ENCODE results near the gene NINJ2.
"Not testable (repeated sequence)": the region's sequence is repeated elsewhere in the genome, so short reads cannot be mapped to it uniquely, and the experiment has no call there.

The NINJ2 gene

DNA sequence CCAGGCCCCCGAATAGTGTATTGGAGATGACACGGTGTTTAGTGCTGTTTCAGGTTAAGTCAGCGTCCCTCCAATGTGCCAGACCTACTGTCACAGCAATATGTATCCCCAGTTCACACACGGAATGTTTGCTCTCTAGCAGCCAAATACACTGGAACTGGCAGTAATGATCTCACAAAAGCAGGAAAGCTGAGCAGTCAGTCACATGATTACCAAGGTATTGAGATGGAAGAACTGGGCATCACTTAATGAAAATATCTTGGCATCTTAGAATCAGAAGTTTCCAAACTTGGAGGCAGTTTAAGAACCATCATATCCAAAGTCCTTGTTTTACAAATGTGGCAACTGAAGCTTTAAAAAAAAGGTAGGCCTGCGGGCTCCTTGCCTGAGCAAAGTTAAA, 23.3 kb downstream of the NINJ2 start:
- DNase-seq: no peak

DNA sequence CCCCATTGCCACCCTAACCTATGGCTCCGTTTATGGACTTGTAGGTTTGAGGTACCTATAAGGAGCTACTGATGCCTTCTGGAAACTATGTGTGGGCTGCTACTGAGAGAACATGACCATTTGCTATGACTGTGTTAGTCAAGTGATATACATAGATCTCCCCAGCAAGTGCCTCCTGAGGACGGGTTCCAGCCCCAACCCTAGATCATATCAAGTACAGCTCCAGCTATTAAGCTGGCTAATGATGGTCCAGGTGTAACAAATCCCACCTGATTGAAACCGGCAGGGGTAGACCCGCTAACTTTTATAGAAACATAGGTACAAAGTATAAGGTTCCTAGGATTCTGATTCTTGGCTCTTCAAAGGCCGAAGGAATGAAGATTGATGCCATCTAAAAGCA, 23.7 kb downstream of the NINJ2 start:
- DNase-seq: no peak

DNA sequence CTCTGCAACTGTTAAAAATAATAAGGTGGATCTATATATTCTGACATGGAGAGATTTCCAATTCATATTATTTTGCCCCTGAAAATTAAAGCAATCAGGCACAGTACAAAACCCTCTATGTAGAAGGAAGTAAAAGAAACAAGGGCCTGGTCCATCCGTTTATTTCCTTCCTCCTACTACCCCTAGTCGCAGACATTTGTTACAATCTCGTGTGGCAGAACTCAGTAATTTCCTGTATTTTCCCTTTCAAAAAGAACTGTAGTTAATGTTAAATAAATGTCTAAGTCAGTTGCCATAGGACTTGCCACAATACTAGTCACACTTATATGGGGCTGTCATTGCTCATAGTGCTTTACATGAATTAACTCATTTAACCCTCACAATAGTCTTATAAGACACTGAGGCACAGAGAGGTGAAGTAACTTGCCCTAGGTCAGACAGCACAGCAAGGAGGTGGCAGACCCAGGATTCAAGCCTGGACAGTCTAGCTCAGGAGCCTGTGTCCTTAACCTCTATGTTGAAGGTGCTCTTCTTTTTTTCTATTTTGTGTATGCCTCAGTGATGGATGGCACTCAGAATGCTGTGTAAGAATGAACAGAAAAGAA, 24.2 kb downstream of the NINJ2 start:
- DNase-seq: no peak

DNA sequence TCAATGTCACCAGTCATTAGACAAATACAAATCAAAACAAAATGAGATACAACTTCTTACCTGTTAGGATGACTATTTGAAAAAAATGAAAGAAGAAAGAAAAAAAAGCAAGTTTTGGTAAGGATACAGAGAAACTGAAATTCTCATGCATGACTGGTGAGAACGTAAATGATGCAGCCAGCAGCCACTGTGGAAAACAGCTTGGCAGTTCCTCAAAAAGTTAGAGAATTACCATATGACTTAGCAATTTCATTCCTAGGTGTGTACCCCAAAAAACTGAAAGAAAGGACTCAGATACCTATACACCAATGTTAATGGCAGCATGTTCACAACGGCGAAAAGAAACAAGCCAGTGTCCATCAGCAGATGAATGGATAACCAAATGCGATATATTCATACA, 26.6 kb downstream of the NINJ2 start:
- DNase-seq: no peak

DNA sequence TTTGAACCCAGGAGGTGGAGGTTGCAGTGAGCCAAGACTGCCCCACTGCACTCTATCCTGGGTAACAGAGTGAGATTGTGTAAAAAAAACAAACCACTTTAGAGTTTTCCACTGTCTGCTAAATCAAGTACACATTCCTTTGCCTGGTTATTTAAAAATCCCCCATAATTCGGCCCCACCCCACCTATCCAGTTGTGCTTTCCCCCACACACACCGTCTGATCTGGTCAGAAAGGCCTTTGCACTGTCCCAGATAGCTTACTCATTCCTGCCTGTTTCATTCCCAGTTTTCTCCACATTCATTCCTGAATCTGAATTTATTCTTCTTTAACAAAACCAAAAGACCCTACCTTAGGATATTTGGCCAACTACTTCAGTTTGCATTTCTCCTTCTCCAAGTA, 29.5 kb downstream of the NINJ2 start:
- DNase-seq: no peak

DNA sequence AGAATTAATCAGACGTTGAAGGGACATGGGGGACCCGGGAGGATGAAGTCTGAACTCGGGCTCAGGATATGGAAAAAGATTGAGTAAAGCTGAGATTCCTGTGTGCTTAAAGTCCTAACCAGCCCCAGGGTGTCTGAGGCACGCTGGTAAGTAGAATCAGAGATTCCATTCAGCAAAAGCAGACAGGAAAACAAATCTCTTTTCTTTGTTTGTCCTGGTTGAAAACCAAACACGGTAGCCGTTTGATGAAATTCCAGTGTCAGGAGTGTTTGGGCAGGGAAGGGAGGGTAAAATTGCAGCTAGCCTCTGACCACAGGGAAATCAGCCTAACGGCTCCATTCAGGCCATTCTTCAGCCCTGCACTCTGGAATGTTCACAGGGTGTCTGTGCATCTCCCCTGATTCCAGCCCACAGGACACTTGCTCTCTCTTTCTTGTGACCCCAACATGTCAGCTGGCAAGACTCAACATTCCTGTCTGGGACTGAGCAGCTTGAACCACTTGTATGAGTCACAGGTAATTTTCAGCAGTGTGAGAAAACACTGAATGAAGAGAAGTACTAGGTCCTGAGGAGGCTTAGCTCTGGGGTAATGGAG, 31.0 kb downstream of the NINJ2 start:
- DNase-seq: no peak

DNA sequence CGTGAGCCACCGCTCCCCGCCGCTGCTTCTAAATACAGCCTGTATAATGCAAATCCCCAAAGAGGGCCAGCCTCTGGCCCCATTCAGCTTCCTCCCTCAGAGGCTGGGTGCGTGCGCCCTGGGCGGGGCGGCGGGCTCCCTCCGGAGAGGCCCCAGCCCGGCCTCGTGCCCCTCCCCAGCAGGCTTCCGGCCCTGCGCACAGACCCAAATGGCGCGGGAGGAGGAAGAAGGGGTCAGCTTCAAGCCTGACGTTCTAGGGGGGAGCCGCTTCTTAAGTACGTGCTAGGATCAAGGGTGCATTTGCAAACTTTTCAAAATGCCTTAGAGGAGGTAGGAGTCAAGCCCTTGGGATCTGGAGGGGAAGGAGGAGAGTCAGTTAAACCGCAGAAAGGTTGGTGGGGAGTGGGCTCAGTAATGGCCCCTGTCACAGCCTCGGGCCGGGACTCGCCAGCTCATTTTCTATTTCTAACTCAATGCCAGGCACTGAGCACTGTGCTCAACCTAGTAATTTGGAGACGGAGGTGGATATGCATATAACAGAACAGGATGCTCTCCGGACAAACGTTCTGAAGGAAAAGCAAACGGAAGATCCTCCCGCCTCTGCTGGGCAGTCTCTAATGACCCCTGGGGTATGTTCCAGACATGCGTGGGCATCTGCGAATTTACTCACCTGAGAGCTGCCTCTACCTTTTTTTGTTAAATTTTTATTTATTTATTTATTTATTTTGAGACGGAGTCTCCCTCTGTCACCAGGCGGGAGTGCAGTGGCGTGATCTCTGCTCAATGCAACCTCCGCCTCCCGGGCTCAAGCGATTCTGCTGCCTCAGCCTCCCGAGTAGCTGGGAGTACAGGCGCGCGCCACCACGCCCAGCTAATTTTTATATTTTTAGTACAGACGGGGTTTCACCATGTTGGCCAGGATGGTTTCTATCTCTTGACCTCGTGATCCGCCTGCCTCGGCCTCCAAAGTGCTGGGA, 32.3 kb downstream of the NINJ2 start:
- DNase-seq: peak; percentile 46

DNA sequence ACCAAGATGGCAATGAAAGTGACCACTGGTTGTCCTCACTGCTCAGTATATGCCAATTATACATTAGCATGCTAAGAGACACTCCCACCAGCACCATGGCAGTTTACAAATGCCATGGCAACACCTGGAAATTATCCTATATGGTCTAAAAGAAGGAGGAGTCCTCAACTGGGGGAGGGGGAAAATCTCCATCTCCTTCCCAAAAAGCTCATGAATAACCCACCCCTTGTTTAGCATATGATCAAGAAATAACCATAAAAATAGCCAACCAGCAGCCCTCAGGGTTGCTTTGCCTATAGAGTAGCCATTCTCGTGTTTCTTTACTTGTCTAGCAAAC, 34.5 kb downstream of the NINJ2 start:
- DNase-seq: not testable (repeated sequence)

DNA sequence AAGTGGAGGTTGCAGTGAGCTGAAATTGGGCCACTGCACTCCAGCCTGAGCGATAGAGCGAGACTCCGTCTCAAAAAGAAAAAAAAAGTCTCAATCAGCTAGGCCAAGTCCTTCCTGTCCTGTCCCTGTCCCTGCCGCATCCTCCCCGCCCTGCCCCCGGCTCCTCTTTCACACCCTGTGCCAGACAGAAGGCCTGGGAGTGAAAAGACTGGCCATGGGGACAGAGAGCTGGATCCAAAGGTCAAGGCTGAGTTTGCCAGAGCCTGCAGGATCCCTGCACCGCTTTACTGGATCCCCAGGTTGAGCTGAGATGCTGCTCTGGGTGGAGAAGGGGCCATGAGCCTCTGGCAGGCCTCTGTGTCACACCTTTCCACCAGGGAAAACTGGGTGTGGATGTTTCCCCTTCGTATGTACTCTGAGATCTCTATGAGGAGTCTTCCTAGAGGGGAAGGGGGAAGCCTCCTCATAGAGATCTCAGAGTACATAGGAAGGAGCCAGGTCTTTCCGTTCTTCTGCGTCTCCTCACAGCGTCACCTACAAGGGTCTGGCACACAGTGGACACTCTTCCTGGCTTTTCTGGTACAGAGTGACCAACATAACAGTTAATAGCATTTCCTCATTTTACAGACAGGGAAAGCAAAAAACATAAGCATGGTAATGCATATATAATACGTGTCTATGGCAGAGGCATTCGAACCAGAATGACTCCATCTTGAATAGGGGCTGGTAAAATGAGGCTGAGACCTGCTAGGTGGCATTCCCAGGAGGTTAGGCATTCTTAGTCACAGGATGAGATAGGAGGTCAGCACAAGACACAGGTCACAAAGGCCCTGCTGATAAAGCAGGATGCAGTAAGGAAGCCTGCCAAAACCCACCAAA, 35.1 kb downstream of the NINJ2 start:
- no peak for DNase-seq

DNA sequence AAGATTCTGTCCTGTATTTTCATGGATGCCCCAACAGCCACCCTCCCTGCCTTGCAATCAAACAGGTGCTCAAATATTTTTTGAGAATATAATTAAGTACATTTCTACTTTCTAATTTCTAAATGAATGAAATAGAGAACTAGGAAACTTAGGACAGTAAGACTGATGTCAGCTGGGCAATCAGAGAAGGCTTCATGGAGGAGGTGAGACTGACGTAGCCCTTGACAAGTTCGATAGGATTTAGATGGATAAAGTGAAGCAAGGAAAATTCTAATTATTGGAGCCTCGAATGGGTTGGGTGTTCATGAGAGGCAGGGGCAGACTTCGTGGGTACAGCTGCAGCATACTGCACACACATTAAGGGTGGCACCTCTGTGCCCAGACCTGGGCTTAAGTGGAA, 36.0 kb downstream of the NINJ2 start:
- no peak for DNase-seq

DNA sequence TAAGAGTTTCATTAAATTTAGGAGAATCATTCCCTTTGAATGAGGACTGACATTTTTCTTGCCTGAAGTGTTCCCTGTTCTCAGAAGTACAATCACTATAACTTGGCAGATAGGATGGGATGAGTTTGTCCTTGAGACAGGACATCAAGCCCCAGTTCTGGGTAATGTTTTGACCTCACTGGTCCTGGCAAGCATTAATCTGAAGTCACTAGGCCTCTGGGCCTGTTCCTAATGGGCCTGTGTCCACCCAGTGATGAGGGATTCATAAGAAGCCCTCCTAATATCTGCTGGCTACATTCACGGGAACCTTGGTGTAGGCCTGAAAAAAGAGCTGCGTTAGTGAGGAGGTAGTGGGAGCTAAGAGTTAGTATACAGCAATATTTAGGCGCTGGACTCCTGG, 37.2 kb downstream of the NINJ2 start:
- no peak for DNase-seq

DNA sequence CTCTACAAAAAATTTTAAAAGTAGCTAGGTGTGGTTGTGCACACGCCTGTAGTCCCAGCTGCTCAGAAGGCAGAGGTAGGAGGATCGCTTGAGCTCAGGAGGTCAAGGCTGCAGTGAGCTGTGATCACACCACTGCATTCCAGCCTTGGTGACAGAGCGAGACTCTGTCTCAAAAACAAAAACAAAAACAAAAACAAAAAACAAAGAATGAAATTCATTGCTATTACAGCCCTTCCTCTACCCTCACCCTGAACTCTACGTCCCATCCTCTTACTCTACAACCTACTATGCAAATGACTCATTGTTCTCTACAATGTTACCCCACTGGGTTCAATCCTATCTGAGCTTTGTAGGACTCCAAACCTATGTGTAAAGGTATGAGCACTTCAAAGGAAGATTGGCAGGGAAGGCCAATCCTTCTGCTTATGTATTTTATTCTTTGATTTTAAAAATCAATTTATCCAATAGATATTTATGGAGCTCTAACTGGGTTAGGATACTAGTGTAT, 39.3 kb downstream of the NINJ2 start:
- DNase-seq: no peak

DNA sequence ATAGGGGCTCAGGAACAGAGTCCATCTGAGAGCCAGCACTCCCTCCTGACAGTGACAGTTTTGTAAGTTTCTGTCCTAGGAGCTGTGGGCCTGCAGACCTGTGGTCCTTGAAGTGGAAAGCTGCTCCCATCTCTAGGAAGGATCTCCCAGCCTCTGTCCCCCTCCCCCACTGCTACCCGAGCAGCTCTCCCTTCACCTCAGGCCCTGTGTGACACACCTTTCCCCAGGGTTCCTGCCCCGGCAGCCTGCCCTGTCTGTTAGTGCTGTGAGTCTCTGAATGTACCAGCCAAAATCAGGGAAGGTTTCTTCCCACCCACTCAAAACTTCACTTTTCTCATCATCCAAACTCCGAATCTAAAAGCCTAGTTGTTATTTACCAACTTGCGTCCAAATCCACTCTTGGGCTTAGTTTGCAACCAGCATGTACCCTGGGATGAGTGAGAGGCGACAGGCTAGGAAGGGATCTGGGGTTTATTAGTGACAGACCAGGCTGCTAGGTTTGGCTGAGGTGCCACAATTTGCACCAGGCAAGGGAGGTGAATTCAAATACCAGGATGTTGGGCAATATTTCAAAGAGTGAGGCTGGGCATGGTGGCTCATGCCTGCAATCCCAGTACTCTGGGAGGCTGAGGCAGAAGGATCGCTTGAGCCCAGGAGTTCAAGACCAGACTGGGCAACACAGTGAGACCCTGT, 39.9 kb downstream of the NINJ2 start:
- no peak for DNase-seq

DNA sequence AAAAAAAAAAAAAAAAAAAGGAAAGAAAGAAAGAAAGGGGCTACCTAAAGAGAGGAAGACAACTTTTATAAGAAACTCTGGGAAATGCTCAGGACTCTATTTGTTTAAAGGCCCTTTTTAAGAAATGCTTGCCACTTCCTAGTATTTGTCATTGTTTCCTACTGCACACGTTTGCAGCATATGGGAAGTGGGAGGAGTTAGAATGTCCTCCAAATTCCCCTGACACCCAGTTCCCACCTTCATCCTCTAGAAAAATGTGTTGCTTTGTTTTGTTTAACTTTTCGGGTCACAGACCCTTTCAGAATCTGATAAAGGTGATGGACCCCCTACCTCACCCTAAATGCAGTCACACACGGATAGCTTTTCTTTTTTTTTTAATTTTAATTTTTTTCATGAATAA, 40.8 kb downstream of the NINJ2 start:
- no peak for DNase-seq

DNA sequence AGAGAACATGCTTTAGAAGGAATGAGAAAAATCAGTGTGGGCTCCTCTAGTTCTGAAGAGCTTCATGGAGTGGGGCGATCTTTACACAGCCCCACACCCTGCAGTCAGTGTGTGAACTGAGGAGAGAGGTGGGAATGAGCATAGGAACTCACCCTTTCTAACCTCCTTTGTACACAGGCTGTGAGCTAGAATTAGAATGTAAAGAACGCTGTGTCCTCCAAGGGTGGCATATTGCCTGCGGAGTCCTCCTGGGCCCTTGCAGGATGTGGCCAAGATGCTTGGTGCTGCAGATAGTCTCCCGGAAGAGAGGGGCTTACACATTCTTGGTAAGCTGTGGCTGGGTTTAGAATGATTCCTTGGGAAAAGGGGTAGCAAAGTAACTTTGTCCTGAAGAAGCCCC, 43.9 kb downstream of the NINJ2 start:
- DNase-seq: no peak

DNA sequence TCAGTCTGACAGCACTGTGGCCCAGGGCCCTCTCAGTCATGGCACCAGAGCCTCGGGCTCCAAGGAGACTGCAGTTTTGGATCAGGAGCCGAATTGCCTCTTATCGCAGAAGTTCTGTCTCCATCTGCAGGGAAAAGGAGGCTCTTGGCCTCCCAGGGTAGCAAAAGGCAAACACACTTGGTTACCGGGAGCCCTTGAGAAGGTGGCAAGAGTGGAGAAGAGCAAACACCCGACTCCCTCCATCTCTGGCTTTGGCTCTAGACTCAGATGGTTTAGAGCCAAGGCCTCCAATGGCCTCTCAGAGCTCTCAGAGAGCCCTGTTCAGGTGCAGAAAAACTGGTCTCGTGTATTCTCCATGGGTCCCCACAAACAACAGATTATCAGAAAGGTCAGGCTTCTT, 44.6 kb downstream of the NINJ2 start:
- no peak for DNase-seq

DNA sequence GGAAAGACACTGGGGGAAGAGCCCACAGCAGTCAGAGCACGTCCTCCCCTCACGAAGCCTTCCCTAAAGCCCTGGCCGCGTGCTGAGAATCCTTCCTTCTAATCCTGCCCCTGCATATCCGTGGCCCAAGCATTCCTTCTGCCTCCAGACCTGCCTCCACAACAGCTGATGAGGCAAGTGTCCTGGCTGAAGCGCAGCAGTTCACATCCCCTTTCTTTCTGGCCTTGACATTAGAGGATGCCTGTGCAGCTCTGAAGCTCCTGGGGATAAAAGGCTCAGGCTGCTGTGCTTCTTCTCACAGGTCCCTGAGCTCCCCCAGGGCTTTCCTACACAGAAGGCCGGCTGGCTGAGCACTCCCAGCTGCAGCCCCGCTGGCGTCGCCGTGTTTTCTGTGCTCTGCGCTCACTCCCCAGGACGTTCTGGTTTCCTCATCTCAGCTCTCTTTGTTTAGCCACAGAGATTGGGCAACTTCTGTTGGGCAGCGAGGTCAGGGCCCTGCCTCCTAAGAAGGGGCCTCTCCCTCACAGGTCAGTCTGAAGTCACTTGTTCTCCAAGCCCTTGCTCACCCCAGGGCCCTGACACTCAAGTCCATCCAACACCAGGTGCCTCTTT, 45.8 kb downstream of the NINJ2 start:
- DNase-seq: no peak

DNA sequence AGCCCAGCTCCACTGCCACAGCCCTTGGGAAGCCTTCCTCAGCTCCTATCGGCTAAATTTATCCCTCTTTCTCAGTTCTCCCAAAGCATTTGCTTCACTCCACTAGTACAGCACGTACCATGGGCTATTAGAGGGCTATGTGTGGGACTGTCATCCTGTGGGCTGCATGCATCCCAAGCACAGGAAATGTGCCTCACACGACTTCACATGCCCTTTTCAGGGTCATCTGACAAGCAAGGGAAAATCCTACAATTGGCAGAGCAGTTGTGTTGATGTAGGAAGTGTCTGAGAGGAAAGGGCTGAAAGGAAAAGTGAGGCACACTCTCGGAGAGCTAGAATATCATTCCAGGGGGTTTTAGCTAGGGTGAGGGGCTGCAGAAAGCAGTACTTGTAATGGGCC, 47.6 kb downstream of the NINJ2 start:
- no peak for DNase-seq

DNA sequence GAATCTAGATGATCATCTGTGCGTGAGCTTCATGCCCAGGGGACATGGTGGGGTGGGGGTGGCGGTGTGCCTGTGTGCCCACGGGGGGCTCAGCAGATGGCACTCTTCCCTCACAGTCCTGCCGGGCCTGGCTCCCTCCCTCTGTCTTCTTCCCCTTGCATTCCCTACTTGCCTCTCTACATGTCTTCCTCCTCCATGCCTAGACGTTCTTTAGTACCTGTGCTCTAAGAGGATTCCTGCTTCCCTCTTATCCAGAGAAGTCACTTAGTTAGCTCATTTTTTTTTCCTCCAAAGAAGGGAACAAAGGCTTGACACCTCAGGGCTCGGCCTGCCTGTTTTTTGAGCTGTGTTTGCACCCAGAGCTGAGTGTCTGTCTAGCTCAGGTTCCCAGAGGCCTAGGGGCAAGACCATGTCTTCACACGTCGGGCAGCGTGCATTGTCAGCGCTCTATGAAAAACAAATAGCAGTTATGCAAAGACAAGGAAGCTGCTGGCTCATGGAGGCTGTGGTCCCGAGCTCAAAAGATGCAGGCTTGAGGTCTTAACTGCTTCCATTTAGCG, 48.8 kb downstream of the NINJ2 start:
- DNase-seq: no peak

DNA sequence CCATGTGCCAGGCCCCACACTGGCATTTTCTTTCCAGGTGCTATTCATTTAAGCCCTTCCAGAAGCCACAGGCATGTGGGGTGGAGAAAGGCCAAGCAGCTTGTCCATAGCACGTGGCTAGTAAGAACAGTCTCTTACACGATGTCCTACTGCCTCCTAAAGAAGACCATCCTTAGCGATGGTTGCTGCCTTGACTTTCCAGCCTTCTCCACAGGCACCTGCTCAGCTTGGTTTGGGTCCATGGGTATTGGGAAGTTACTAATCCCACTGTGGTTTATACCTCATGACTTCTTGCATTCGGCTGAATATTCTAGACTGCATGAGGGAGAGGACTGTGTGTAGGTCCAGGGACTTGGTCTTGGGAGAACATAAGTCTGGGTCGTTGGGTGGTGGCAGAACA, 49.2 kb downstream of the NINJ2 start:
- DNase-seq: no peak

DNA sequence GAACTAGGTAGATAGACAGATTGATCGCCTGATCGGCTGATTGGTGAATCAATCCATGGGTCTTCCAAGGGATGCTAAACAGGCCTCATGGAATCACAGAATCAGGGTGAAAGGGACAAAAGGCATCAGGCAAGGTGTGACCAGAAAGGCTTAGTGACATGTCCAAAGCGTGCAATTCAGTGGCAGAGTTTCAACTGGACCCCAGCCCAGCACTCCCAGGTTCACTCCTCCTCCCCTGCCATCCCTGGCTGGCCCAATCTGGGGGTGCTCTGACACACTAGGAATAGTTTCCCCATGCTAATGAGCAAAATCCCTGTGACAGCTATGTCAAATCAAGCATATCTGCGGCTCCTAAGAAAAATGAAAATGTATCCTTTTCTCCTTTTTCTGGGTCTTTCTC, 50.4 kb downstream of the NINJ2 start:
- DNase-seq: no peak

DNA sequence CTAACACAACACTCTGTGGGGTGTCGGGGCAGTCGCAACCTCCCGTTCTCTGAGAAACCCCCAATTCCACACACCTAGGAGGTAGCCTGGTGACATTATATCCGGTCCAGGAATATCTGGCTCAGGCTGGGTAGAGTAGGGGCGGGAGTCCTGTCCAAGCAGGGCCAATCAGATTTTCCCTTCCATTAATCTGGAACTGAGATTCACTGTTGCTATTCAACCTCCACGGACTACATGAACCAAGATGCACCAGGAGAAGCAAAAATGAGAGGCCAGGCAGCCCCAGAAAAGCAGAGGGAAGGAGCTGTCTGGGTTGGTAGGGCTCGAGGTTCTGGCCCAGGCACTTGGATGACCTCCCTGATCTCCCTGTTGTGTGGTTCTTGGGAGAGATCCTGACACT, 51.0 kb downstream of the NINJ2 start:
- no peak for DNase-seq
